Measurements from ENCODE around the gene PVALB. TPM values are rescaled to one million over a fixed set of nuclear protein-coding genes. Genes with fewer than 3 reads are reported as not detected.

The PVALB gene
- total and polyA plus RNA-seq, 10 of the 15 experiments (the other 5 are each of a cell fraction or from before 2014, with no cell fraction given): not detected

- TF ChIP-seq MYC (IDR thresholded peaks at IDR 0.05; ENCODE audit: insufficient read depth, insufficient read length, insufficient replicate concordance, low read length, severe bottlenecking) (no peak), IKZF2 (IDR thresholded peaks at IDR 0.05) (peak; percentile 55 to 57; a peak in 3 of 4 replicates), MLLT1 (IDR thresholded peaks at IDR 0.05) (peak; percentile 75), CTCF (IDR thresholded peaks at IDR 0.05 in 2 of 3, conservative IDR thresholded peaks at IDR 0.05 in 1 of 3; ENCODE audit: control insufficient read depth in 2 of 3, extremely low read depth in 1 of 3, insufficient read depth in 1 of 3, low read depth in 3 of 3, low read length in 3 of 3) (peak; percentile 100; a peak in 5 of 6 replicates), SMARCA5 (IDR thresholded peaks at IDR 0.05) (peak; percentile 99), YY1 (IDR thresholded peaks at IDR 0.05; ENCODE audit: low read depth, low read length) (peak; percentile 90), TCF12 (IDR thresholded peaks at IDR 0.05; ENCODE audit: low read depth, low read length) (peak; percentile 71), BHLHE40 (IDR thresholded peaks at IDR 0.05; ENCODE audit: borderline replicate concordance in 1 of 2, low read depth in 2 of 2, low read length in 1 of 2) (peak; percentile 60 to 68; a peak in 3 of 4 replicates), USF2 (IDR thresholded peaks at IDR 0.05; ENCODE audit: borderline replicate concordance, low read depth, low read length) (no peak), ATF7 (IDR thresholded peaks at IDR 0.05; ENCODE audit: low read depth) (no peak; the same call in 1 of the 2 replicates), MEF2A (IDR thresholded peaks at IDR 0.05; ENCODE audit: insufficient read depth, low read depth, low read length) (peak; percentile 35; the same call in 1 of the 2 replicates), MXI1 (IDR thresholded peaks at IDR 0.05; ENCODE audit: low read depth, low read length) (peak; percentile 59), MTA2 (IDR thresholded peaks at IDR 0.05; ENCODE audit: low read depth) (peak; percentile 20; the same call in 1 of the 2 replicates), ZBTB33 (IDR thresholded peaks at IDR 0.05) (peak; percentile 54; the same call in 1 of the 2 replicates), HCFC1 (IDR thresholded peaks at IDR 0.05; ENCODE audit: low read length) (0 out of 2 replicates have a peak, but pooled peaks have one; percentile 17), EED (IDR thresholded peaks at IDR 0.05; ENCODE audit: low read depth) (no peak), ZNF687 (IDR thresholded peaks at IDR 0.05) (0 out of 2 replicates have a peak, but pooled peaks have one; percentile 15), FOXM1 (IDR thresholded peaks at IDR 0.05; ENCODE audit: low read depth, low read length) (peak; percentile 69; the same call in 1 of the 2 replicates), CREB1 (IDR thresholded peaks at IDR 0.05; ENCODE audit: low read depth) (peak; percentile 73)
Measured at GRCh38 chr22:36856121-36856791, 39.4 kb upstream of the PVALB start (continued).

Data from GM12878 (cell line).